NCI-H2227 treated with DMSO at 0.1 percent for 48 hours (cell line): ENCODE results near the gene AZIN2.
"Not testable (repeated sequence)": the region's sequence is repeated elsewhere in the genome, so short reads cannot be mapped to it uniquely, and the experiment has no call there.

ENCODE experiments used
- DNase-seq: peaks from one replicate; lab custom pipeline; 2025; lab: John Stamatoyannopoulos, UW

The AZIN2 gene

DNA sequence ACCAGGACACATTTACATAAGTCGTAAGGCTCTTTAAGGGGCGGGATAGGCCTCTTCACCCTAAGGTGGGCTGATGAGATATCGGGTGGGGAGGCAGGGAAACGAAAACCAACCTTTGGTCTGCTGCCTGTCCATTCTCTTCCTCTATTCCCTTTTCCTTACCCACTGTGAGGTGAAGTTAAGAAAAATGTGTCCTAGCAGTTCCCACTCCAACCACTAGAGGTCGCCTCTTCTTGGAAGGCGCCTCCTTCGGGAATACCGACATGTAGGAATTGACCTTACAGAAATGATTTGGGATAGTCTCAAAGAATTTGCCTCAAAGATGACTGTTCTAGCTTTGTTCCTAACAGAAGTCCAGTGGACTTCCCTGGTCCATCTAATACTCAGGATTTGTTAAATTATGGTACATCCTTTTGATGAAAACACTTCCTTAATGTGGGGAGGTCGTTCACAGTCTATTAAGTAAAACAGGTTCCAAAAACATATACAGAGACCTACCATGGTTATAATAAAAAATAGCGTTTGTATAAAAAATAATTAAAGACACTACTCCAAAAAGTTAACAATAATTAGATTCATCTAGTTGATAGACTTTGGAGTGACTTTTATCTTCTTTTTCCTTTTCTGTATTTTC is 14.1 kb downstream of the AZIN2 start:
- DNase-seq = peak; percentile 26

DNA sequence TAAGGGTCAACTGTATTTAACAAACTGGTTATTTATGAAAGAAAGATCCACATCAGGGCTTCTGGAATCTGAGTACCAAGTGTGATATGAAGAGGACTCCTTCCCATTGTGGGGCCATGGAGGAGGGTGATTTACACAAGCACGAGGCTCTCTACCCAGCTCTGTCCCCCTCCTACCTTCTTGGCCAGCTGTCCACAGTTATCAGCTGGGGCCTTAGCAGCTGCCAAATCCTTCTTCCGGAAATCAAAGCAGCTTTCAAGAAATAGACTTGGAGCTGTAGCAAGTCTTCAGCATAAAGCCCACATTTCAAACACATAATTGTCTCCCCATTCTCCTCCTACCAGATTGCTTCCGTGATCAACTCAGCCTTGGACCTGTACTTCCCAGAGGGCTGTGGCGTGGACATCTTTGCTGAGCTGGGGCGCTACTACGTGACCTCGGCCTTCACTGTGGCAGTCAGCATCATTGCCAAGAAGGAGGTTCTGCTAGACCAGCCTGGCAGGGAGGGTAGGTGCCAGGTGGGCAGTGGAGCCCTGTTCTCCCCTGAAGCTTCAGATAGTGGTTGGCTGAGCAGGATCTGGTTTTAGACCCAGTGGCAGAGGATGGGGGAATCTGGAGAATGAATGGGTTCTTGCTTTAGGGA is 15.5 kb downstream of the AZIN2 start:
- DNase-seq = no peak

DNA sequence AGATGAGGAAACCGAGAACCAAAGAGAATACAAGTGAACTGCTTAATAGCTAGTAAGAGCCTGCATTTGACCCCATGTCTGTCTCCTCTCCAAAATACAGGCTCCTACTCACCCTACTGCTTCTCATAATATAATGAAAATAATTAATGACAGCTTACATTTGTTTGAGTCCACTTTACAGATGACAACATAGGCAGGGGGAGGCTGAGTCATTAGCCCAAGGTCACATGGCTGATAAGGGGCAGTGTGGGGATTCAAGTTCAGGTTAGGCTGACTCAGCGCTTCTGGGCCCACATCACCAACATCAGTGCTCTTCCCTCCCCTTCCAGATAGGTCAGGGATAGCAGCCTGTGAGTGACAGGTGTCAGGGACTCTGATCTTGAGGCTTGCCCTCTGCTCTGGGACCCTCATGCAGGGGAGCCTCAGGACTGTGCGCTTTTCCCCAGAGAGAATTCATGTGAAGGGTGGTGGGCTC is 16.2 kb downstream of the AZIN2 start:
- DNase-seq = no peak

DNA sequence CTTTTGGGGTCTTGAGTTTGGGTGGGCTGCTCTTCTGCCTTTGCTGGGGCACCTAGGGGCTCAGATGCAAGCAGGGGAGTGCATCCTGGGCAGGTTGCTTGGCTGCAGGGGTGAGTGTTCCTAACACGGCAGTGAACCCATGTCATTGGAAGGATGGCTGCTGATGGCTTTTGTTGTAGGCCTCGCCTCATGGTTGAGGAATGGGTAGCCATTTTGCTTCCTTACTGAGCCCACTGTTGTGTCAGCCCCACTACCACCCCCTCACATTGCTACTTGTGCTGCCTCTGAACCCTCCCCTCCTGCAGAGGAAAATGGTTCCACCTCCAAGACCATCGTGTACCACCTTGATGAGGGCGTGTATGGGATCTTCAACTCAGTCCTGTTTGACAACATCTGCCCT is 16.8 kb downstream of the AZIN2 start:
- DNase-seq = no peak

DNA sequence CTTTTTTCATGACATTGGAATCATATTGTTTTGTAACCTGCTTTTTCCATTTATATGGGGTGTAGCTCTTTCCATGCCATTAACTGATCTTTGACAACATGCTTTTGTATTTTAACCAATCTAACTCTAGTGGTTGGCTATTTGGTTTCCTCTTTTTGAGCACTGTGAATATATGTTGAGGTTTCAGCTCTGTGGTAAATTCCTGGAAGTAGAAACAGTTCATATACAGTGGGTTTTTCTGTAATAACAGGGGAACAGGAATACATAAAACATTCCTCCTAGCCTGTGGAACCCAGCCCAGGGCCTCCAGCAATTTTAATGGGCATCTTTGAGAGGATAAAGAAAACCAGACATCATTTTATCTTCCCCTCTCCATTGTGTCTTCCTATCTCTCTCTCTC is 17.4 kb downstream of the AZIN2 start:
- DNase-seq = no peak

DNA sequence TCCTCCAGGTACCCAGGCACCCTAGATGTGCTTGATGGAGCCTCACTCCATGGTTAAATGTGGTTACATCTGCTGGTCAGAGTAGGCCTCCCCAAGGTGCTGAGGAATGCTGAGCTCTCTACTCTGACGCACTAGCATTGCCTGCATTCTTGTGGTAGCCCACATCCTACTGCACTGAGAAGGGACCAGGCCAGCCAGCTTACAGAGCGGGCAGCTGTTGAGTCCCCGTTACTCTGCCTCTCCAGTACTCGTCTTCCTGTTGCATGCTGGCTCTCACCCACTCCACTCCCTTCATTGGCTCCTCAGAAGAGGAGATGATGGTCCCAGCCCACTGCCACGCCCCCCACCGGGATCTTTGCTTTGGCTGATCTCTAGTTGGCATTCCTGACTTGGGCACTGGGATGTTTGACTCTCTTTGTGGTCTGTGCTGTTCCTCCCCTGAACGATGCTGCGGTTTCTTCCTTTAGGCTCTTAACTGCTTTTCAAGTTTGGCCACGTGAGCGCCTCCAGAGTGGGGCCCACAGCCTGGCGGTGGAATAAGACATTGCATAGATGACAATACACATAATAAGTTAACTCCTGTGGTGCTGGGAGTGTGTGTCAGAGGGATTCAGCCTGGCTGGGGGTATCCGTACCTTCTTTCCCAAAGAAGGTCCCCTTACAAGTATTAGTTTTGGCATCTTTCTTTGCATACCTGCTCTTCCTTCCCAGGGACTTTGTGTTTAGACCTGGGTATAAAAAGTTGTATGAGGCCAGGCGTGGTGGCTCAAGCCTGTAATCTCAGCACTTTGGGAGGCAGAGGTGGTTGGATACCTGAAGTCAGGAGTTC is 18.6 kb downstream of the AZIN2 start:
- DNase-seq = no peak

DNA sequence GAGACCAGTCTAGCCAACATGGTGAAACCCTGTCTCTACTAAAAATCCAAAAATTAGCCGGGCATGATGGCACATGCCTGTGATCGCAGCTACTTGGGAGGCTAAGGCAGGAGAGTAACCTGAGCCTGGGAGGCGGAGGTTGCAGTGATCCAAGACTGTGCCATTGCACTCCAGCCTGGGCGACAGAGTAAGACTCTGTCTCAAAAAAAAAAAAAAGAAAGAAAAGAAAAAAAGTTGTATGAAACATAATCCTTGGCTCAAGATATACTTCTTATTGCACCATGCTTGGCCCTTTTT is 19.1 kb downstream of the AZIN2 start:
- DNase-seq = not testable (repeated sequence)

DNA sequence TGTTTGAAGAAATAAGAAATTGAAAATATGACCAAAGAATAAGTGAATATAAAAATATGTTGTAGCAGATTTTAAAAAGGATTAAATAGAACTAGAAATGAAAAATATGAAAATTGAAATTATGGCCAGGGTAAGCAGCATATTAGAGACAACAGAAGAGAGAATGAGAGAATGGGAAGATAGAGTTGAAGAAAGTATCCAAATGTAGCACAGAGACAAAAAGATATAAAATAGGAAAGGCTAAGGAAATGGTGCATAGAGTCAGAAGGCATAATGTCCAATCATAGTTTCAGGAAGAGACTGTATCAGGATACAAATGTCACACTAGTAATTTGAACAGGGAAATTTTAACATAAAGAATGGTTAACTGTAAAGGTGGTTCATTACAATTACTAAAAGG is 29.5 kb downstream of the AZIN2 start:
- DNase-seq = no peak

DNA sequence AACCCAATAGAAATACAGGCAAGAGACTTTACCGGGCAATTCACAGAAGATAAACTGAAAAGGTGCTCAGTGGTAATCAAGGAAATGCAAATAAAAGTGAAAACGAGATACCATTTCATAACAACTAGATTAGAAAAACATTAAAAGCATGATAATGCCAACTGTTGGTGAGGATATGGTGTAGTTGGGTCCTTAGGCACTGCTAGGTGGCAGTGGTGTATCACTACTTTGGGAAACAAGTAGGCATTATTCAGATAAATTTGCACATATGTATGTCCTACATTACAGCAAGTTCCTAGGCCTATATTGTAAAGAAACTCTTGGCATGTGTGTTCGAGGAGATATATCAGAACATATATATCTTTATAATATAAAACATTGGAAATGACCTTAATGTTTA is 31.0 kb downstream of the AZIN2 start:
- DNase-seq = no peak

DNA sequence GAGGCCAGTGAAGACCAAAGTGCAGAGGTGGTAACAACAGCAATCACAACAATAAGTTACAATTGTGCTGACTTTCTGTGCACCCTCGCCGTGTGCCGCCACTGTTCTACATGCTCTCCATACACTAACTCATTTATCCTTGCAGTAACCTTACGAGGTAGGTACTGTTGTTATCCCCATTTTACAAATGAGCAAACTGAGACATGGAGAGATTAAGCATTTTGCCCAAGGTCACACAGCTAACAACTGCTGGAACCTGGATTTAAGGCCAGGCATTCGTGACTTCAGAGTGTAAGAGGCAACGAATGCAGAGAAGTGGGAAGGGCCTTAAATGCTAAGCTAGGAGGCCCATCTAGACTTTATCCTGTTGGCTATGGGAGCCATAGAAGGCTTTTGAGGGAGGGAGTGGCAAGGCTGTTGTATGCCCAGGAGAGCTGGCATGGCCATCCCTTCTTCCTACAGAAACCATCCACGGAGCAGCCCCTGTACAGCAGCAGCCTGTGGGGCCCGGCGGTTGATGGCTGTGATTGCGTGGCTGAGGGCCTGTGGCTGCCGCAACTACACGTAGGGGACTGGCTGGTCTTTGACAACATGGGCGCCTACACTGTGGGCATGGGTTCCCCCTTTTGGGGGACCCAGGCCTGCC is 36.6 kb downstream of the AZIN2 start:
- DNase-seq = no peak

DNA sequence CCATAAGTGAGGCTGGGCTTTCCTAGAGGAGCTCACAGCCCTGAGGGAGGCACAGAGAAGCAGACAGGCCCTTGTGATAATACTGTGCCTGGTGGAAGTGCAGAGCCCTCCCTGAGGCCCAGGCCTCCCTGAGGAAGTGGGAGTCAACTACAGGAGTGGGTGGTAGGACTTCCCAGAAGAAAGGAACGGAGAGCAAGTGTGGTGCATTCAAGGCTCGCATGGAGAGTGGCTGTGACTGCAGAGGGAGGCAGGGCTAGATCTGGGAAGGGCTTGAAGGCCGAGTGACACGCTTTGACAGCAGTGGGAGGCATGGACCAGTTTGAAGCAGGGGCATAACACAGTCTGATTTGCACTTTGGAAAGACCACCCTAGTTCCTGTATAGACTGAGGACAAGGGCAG is 37.3 kb downstream of the AZIN2 start:
- no peak for DNase-seq

DNA sequence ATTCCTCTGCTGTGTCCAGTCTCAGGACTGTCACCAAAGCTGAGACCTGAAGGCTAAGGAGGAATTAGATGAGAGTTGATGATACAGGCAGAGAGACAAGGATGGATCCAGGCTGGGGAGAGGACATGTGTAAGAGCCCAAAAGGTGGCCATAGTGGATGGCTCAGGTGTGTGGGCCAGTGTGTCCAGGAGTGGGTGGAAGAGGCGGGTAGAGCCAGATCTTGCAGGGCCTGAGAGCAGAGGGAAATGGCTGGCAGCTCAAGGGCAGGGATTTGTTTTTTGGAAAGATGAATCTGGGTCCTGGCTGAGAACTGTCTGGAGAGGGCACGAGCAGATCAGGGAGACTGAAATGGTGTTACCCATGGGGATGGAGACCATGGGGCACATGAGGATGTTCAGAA is 38.1 kb downstream of the AZIN2 start:
- DNase-seq = no peak

DNA sequence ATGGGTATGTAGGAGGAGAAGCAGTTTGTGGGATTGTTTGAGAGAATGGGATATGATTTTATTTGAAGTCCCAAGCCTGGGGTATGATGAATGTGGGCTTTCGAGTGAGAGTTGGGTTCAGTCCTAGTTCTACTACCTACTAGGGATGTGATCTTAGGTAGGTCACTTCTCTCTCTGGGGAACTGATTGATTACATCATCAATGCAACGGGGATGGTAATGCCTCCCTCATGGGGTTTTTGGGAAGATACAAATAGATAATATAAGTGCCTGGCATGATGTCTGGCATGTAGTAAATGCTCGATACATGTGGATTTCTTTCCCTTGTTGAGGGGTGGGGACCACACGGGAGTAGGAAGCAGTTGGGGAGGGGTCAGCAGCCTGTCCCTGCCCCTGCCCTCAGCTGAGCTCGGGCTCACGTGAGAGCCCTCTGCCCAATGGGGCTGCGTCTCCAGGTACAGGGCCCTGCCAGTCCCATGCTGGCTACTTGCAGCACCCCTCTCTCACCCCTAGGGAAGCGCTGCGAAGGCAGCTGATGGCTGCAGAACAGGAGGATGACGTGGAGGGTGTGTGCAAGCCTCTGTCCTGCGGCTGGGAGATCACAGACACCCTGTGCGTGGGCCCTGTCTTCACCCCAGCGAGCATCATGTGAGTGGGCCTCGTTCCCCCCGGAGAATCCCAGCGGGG is 38.7 kb downstream of the AZIN2 start:
- DNase-seq = no peak

DNA sequence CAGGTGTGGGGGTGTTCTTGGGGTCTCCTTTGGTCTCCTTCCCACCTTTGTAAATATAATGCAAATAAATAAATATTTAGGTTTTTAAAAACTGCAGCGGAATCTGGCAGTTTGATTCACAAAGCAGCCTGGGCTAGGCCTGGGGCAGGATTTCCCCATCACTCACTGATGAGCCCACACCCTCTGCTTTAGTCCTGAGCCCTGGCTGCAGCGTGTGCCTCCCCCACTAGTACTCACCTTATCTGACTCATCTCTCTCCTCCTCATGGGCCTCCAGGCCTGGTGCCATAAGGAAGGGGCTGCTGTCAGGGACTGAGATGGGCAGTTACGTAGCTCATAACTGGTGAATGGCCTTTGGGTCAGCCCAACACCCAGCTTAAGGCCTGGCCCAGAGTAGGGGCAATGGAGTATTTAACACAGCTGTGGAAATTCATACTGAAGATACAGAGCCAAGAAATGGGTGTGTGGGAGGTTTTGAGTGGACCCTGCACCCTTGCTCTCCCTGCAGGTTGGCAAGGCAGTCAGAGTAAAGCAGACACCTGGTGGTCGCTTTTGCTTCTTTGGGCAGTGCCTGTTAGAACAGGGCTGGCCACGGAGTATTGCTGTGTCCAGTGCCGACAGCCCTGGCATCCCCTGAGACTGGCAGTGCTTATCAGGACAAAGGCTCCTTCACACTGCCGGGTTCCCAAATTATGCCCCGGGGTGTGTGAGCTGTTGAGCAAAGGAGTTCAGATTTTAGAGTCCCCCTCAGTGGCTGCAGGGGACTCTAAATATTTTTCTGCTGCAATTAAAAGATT is 39.7 kb downstream of the AZIN2 start:
- no peak for DNase-seq

DNA sequence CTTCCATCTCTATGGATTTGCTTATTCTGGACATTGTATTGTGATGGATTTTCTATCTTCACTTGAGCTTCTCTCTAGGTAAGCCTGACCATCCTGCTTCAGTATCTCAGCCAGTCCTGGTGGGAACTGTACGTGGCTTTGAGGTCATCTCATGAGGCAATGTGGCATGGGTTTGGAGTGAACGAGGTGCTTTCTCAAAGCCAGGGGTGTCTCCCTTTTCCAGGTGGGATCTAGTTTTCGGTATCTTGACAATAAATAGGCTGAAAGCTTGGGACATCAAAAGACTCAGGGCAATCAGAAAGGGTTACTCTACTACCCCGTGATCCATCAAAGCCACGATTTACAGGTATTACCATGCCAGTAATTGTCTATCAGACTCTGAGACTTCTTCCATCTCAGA is 40.8 kb downstream of the AZIN2 start:
- no peak for DNase-seq

DNA sequence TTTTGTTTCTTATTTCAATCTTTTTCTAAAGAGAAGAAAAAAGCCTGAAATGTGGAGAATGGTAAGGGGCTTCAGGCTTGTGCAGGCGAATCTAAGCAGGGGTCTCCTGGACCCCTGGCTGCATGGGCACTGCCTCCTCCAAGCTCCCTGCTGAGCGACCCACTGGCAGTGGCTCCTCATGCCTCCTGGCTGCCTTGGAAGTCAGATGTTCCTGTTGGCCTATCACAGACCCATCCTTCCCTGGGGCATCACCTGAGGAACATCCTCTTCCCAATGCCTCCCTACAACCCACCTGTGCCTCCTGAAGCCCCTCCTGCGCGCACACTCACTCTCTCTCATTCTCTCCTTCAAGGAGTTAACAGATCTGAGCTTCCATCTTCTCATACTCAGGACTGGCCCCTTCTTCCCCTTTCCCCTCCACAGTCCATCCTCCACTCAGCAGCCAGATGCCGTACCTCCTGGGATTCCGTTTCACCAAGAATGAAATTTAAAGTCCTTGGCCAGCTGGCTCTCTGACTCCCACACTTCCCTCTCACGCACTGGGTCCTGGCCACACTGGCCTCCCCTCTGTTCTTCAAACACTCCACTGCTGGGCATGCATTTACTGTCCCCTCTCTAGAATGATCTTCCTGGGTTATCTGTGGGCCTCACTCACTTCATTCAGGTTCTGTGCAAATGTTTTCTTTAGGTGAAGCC is 41.7 kb downstream of the AZIN2 start:
- DNase-seq = no peak

DNA sequence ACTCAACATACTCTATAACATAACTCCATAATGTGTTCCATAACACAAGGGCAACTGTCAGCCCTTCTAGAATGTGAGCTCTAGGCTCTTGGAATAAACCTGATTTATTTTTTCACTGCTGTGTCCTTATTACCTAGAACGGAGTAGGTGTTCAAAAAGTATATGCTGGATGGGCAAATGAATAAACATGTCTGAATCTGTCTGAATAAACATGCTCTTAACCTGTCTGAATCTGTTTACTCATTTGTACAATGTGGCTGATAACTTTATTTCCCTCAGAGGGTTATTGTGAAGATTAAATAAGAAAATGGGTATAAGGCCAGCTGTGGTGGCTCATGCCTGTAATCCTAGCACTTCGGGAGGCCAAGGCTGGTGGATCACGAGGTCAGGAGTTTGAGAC is 42.3 kb downstream of the AZIN2 start:
- no peak for DNase-seq

DNA sequence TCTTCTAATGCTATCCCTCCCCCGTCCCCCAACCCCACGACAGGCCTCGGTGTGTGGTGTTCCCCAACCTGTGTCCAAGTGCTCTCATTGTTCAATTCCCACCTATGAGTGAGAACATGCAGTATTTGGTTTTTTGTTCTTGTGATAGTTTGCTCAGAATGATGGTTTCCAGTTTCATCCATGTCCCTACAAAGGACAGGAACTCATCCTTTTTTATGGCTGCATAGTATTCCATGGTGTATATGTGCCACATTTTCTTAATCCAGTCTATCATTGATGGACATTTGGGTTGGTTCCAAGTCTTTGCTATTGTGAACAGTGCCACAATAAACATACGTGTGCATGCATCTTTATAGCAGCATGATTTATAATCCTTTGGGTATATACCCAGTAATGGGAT is 43.7 kb downstream of the AZIN2 start:
- not testable (repeated sequence) for DNase-seq

DNA sequence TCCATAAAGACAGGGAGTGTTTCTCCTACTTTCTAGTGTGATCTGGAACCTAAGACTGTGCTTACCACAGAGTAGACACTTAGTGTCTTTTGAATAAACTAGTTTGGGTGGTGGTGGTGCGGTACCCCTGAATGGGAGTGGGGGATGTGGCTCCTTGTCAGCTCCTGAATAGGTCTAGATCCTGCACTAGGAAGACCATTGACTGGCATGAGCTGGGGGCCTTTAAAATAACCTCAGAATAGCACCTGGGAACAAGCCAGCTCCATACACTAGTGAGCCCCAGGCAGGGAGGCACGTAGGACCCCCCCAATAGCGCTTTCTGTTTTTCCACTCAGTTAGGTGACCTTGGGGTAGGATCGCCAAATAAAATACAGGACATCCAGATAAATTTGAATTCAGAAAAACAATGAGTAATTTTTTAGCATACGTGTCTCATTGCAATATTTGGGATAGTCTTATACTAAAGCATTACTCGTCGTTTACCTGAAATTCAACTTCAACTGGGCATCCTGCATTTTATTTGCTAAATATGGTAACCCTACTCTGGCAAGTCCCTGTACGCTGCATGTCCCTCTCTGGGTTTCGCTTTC is 45.6 kb downstream of the AZIN2 start:
- DNase-seq = no peak
